ENCODE measurements around the gene OPA3.

OPA3 gene

GRCh38 chr19:45483033-45483432 is 101.6 kb downstream of the OPA3 start:
- DNase-seq (ENCODE audit: low read depth in 1 of 2, low spot score in 1 of 2), result no peak

- peak; percentile 82 to 83 for DNase-seq (ENCODE audit: low read depth in 1 of 2, low spot score in 1 of 2)
Measured at GRCh38 chr19:45478454-45479238, 106.0 kb downstream of the OPA3 start.

- no peak for DNase-seq (ENCODE audit: low read depth in 1 of 2, low spot score in 1 of 2)
Measured at GRCh38 chr19:45477713-45478453, 106.7 kb downstream of the OPA3 start.
